Heart left ventricle (tissue), 16 donors: ENCODE data around the gene RXRA. TPM values are rescaled to one million over a fixed set of nuclear protein-coding genes. Genes with fewer than 3 reads are reported as not detected.

Experiments
- ATAC-seq, 4 donors: fragments of 200-7000 bp; cut with Tn5 transposase; one replicate each; pipeline ENCODE4 v1.9.1; 2020 to 2022; ENCODE audit warnings: moderate library complexity in 4 of 4, mild to moderate bottlenecking in 3 of 4, moderate number of reproducible peaks in 1 of 4
- DNase-seq, 5 donors: peaks; one replicate each; pipeline ENCODE4 v3.0.0-alpha.2; 2020
- H3K27ac ChIP-seq, 12 donors: fragments of 200-600 bp; sonication (generic) in 4 of 12; one replicate each; pipeline versions ENCODE4 v1.5.0 to v1.8.0; 2016 to 2022; ENCODE audit warnings: mild to moderate bottlenecking in 2 of 12
- H3K27me3 ChIP-seq, 9 donors: fragments of 200-600 bp; sonication (generic) in 2 of 9; one replicate each; pipeline versions ENCODE4 v1.5.1 to v1.8.0; 2016 to 2022; ENCODE audit warnings: mild to moderate bottlenecking in 3 of 9
- H3K36me3 ChIP-seq, 9 donors: fragments of 200-600 bp; sonication (generic) in 2 of 9; one replicate each; pipeline versions ENCODE4 v1.5.0 to v1.8.0; 2018 to 2022; ENCODE audit warnings: mild to moderate bottlenecking in 2 of 9
- H3K4me1 ChIP-seq, 12 donors: fragments of 200-600 bp; sonication (generic) in 4 of 12; one replicate each; pipeline versions ENCODE4 v1.5.0 to v1.8.0; 2016 to 2022; ENCODE audit warnings: mild to moderate bottlenecking in 3 of 12
- H3K4me3 ChIP-seq, 12 donors: fragments of 200-600 bp; sonication (generic) in 4 of 12; one replicate each; pipeline versions ENCODE4 v1.5.0 to v1.8.0; 2017 to 2022; ENCODE audit warnings: mild to moderate bottlenecking in 9 of 12, moderate library complexity in 4 of 12
- H3K9me3 ChIP-seq, 12 donors: fragments of 200-600 bp; sonication (generic) in 4 of 12; one replicate each; pipeline versions ENCODE4 v1.5.0 to v1.8.0; 2016 to 2022; ENCODE audit warnings: mild to moderate bottlenecking in 1 of 12
- POLR2A ChIP-seq, 2 donors: fragments of 450-650 bp; IDR thresholded peaks; one replicate each; pipeline ENCODE4 v1.6.1; 2017; ENCODE audit warnings: antibody characterized with exemption in 2 of 2, mild to moderate bottlenecking in 2 of 2, moderate library complexity in 2 of 2
- WGBS, 4 donors: extraction: QIAGEN DNeasy Blood & Tissue Kit in 2 of 4; methylation state at CpG; one replicate each; pipeline versions ENCODE4 v1.1.5 to v1.1.7; 2013 to 2018; 5-methylcytosine and 5-hydroxymethylcytosine counted together
- intact Hi-C, 10 donors: fragments of 100-400 bp; cut with DNase I; formaldehyde crosslinking; loops; one replicate each; pipeline versions ENCODE4 v1.11.1 to v1.14.2; 2022
- polyA plus RNA-seq, 2 donors: library from polyadenylated mRNA; stranded (reverse); fragments of 200-250 nt; gene quantifications; one replicate each; pipeline ENCODE4 v1.2.3, GENCODE V29; 2013
- total RNA-seq, 9 donors: library from RNA; depleted of rRNA in 2 of 9; stranded (reverse); fragments of >200 nt in 2 of 9; fragmentation: NEBNext Ultra II Directional in 3 of 9; extraction: Animal tissue kit (Norgen Biotek cat#: 25700) in 3 of 9; gene quantifications; one replicate each; pipeline versions ENCODE4 v1.1.0 to v1.2.4, GENCODE V29; 2016 to 2023
- TF ChIP-seq, protein P1 (sequence below), 12 donors: fragments of 200-600 bp; sonication (generic) in 4 of 12; IDR thresholded peaks; one replicate each; pipeline versions ENCODE4 v1.5.0 to v1.8.0; 2018 to 2022; ENCODE audit warnings: antibody characterized with exemption in 12 of 12, mild to moderate bottlenecking in 5 of 12
- donor health status: ischemic (EF 13 %, LVEDD 7.1; RV severe dilation, severe dysfunction).
- donor health status: healthy with polysubstance abuse.
- donor health status: DM: no; HTN: yes; CAD: no.
- donor health status: DM: no; HTN: no; CAD: no.
- donor health status: ischemic (EF 25% LVEDD 6.9; RV normal size, moderate dysfunction).
- donor health status: ischemic (EF 25% LVEDD 5.7; RV mildly dilated, moderate dysfunction).
- donor health status: healthy.
- donor health status: DM: yes; HTN: yes; CAD: no.
- donor health status: ischemic (EF 35%, LVEDD 5.7; RV mildly dilated, moderate dysfunction).
- donor health status: nonischemic (EF 11% LVEDD 7.7; RV severe dilation, severe dysfunction).
- donor health status: DM: yes; HTN: yes; CAD: no.
- donor health status: PGD.
- donor health status: ischemic (EF 29% LVEDD 5.4; RV normal size, mild dysfunction).
- donor health status: nonischemic (EF 23%, LVEDD 6.1; RV moderate dilation, normal function).

Gene RXRA
- total and polyA plus RNA-seq, 11 donors = 45.5 to 87.9 (median 54.9) TPM

DNA sequence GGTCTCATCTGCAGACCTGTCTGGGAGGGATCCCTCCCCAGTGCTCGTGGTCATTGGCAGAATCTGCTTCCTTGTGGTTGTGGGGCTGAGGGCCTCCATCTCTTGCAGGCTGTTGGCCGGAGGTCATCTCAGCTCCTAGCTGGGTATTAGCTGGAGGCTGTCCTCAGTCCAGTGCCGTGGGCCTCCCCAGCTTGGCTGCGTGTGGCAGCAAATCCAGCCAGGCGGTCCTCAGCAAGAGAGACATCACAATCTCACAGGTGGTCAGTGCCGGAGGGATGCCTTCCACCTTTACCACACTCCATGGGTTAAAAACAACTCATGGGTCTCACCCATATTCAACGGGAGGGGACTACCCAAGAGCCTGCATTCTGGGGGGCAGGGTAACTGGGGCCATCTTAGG is 155.5 kb downstream of the RXRA start:
- DNase-seq (peak in 3 of 5 donors; percentile 8 to 58 (median 10)), ATAC-seq (no peak)
- H3K27ac ChIP-seq = no peak overlapping the region
- intact Hi-C loops = no loop called here
- WGBS, 4 donors = 82 to 97% (median 94%) methylated on average over 6 to 7 of the region's 7 CpGs
- H3K36me3 ChIP-seq = no peaks in the 10 kb centered on the region
- no peaks in the 10 kb centered on the region for H3K27me3 ChIP-seq
- no peak overlapping the region for H3K4me3 ChIP-seq
- no peaks in the 10 kb centered on the region for H3K9me3 ChIP-seq
- TF ChIP-seq POLR2A (IDR thresholded peaks at IDR 0.05) = no peak
- TF ChIP-seq, protein P1, sequence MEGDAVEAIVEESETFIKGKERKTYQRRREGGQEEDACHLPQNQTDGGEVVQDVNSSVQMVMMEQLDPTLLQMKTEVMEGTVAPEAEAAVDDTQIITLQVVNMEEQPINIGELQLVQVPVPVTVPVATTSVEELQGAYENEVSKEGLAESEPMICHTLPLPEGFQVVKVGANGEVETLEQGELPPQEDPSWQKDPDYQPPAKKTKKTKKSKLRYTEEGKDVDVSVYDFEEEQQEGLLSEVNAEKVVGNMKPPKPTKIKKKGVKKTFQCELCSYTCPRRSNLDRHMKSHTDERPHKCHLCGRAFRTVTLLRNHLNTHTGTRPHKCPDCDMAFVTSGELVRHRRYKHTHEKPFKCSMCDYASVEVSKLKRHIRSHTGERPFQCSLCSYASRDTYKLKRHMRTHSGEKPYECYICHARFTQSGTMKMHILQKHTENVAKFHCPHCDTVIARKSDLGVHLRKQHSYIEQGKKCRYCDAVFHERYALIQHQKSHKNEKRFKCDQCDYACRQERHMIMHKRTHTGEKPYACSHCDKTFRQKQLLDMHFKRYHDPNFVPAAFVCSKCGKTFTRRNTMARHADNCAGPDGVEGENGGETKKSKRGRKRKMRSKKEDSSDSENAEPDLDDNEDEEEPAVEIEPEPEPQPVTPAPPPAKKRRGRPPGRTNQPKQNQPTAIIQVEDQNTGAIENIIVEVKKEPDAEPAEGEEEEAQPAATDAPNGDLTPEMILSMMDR (IDR thresholded peaks at IDR 0.05) = no peak
- peaks cover 0 to 10% (median 0%) of the 10 kb centered on the region in 12 donors for H3K4me1 ChIP-seq

DNA sequence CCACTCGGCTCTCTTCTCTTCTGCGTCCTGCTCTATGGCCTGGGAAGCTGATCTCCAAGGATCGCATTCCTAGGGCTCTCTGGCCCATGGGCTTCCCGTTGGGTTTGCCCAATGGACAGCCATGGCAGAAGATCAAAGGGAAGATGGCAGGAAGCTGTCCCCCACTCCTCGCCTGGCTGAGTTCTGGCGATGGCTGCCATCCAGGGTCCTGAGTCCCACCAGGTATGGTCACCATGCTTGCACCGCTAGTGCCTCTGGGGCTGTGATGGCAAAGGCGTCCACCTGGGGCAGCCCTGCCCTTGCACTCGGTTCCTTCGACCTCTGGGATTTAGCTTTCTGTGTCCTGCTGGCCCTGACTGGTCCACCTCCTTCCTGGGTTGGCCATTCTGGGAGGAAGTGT is 156.0 kb downstream of the RXRA start:
- Histone ChIP-seq H3K36me3 (no peaks in the 10 kb centered on the region), H3K27ac (no peak overlapping the region), H3K9me3 (no peaks in the 10 kb centered on the region), H3K4me1 (peaks cover 0 to 6% (median 0%) of the 10 kb centered on the region in 12 donors), H3K27me3 (no peaks in the 10 kb centered on the region), H3K4me3 (no peak overlapping the region)
- TF ChIP-seq, protein P1 (IDR thresholded peaks at IDR 0.05) = no peak
- no peak for TF ChIP-seq POLR2A (IDR thresholded peaks at IDR 0.05)
- intact Hi-C loops = no loop called here
- 73 to 87% (median 83%) methylated on average over 10 of the region's 10 CpGs for WGBS, 4 donors
- ATAC-seq (no peak), DNase-seq (peak in 1 of 5 donors; percentile 17)

DNA sequence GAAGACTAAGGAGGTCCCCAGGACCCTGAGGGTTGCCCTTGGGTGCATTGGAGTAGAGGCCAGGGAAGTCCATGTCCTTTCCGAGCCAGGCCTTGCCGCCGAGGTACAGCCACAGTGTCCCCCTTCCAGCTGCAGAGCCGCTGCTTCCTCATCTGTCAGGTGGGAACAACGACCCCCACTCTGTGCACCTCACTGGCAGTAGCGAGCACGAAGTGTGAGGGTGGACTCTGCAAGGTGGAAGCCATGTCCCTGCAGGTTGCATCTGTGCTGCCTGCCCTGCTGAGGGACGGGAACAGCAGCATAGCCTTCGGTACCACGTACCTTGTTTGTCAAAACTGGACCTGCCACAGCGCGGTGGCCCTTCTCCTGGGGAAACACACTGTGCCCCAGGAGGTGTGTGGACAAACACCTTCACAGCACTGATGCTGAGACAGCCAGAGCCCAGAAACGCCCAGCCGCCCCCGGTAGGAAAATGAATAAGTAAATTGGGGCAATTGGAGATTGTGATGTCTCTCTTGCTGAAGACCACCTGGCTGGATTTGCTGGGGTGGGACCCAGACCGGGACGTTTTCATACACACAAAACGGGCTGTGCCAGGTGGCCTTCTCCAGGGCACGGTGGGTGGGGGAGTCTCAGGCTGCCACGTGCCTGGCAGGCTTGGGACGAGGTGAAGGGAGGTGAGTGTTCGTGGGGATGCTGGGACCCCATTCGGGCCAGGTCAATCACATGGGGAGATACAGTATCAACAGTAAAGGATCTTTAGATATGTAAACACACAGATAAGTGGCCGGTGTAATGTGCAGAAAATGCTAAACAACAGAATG is 157.3 kb downstream of the RXRA start:
- no peak for TF ChIP-seq POLR2A (IDR thresholded peaks at IDR 0.05)
- TF ChIP-seq, protein P1 (IDR thresholded peaks at IDR 0.05) = no peak
- Histone ChIP-seq H3K9me3 (no peaks in the 10 kb centered on the region), H3K36me3 (no peaks in the 10 kb centered on the region), H3K27ac (no peak overlapping the region), H3K27me3 (no peaks in the 10 kb centered on the region), H3K4me3 (no peak overlapping the region), H3K4me1 (peaks cover 0 to 4% (median 0%) of the 10 kb centered on the region in 12 donors)
- DNase-seq = peak in 2 of 5 donors; percentile 8 to 20
- ATAC-seq = no peak
- WGBS, 4 donors = 87 to 92% (median 90%) methylated on average over 22 to 24 of the region's 24 CpGs
- intact Hi-C loops = no loop called here

DNA sequence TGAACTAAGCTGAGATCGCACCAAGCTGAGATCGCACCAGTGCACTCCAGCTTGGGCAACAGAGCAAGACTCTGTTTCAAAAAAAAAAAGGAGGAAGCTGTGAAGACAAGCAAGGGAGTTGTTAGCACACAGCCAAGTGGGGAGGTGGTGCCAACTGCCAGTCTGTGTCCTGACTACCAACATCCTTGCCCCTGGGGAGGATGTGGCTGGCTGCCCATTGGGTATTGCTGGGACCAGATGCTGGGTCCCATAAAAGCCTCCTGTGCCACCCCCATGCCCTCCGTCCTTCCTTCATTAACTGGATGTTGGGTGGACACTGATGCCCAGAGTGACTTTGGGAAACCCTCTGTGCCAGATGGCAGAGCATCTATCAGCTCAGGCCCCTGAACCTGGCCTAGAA is 158.2 kb downstream of the RXRA start:
- H3K36me3 ChIP-seq = no peaks in the 10 kb centered on the region
- intact Hi-C loops = no loop called here
- H3K27me3 ChIP-seq = no peaks in the 10 kb centered on the region
- 80 to 96% (median 94%) methylated on average over 3 of the region's 3 CpGs for WGBS, 4 donors
- no peak overlapping the region for H3K27ac ChIP-seq
- no peaks in the 10 kb centered on the region for H3K9me3 ChIP-seq
- ATAC-seq (no peak), DNase-seq (no peak)
- H3K4me3 ChIP-seq = no peak overlapping the region
- H3K4me1 ChIP-seq = peaks cover 0 to 11% (median 0%) of the 10 kb centered on the region in 12 donors
- TF ChIP-seq, protein P1 (IDR thresholded peaks at IDR 0.05) = no peak
- TF ChIP-seq POLR2A (IDR thresholded peaks at IDR 0.05) = no peak
